GM12878 (cell line): ENCODE measurements around the gene PARP1. TPM values are rescaled to one million over a fixed set of nuclear protein-coding genes. Genes with fewer than 3 reads are reported as not detected.
A peak's percentile ranks its signal among the peaks of the same experiment; 100 is the strongest.

Source experiments
- BACH1 ChIP-seq: fragments of 450-650 bp; IDR thresholded peaks from 2 replicates; pipeline ENCODE4 v1.6.1; 2017; ENCODE audit warnings: mild to moderate bottlenecking, borderline replicate concordance
- BMI1 ChIP-seq: fragments of 450-650 bp; IDR thresholded peaks from 2 replicates; pipeline ENCODE4 v1.6.1; 2016; ENCODE audit warnings: mild to moderate bottlenecking, moderate library complexity, borderline replicate concordance
- FOXK2 ChIP-seq: fragments of 450-650 bp; IDR thresholded peaks from 2 replicates; pipeline ENCODE4 v1.6.1; 2017; ENCODE audit warnings: mild to moderate bottlenecking, moderate library complexity
- IKZF2 ChIP-seq, 2 experiments: fragments of 450-650 bp; IDR thresholded peaks; 2 replicates each; pipeline ENCODE4 v1.6.1; 2017; ENCODE audit warnings: mild to moderate bottlenecking in 2 of 2, moderate library complexity in 2 of 2
- LARP7 ChIP-seq: fragments of 450-650 bp; IDR thresholded peaks from 2 replicates; pipeline ENCODE4 v1.6.1; 2017; ENCODE audit warnings: mild to moderate bottlenecking
- MTA2 ChIP-seq: fragments of 450-650 bp; IDR thresholded peaks from 2 replicates; pipeline ENCODE4 v1.6.1; 2016; ENCODE audit warnings: low read depth, mild to moderate bottlenecking, moderate library complexity
- RB1 ChIP-seq: fragments of 450-650 bp; formaldehyde crosslinking; IDR thresholded peaks from 2 replicates; pipeline ENCODE4 v1.6.1; 2017; ENCODE audit warnings: mild to moderate bottlenecking, borderline replicate concordance
- RBBP5 ChIP-seq: fragments of 200-600 bp; sonication (generic); conservative IDR thresholded peaks from 2 replicates; pipeline ENCODE4 v1.6.1; 2016
- RCOR1 ChIP-seq: conservative IDR thresholded peaks from 2 replicates; pipeline ENCODE4 v1.6.1; 2012; ENCODE audit warnings: low read depth, low read length, improper control_type of control experiment
- RFX5 ChIP-seq: IDR thresholded peaks from 2 replicates; pipeline ENCODE4 v1.6.1; 2011; ENCODE audit warnings: low read depth, low read length, improper control_type of control experiment
- SUZ12 ChIP-seq: fragments of 200-600 bp; sonication (generic); IDR thresholded peaks from one replicate; pipeline ENCODE4 v1.6.1; 2018; ENCODE audit warnings: antibody characterized with exemption, mild to moderate bottlenecking; ENCODE audit not compliant: unreplicated experiment
- TCF7 ChIP-seq: IDR thresholded peaks from 2 replicates; pipeline ENCODE4 v1.6.1; 2014; ENCODE audit warnings: antibody characterized with exemption, borderline replicate concordance
- ZNF217 ChIP-seq: fragments of 450-650 bp; IDR thresholded peaks from 2 replicates; pipeline ENCODE4 v1.6.1; 2017; ENCODE audit warnings: antibody characterized with exemption, mild to moderate bottlenecking
- polyA plus RNA-seq, 11 experiments: library from polyadenylated mRNA; depleted of rRNA in 4 of 11; unstranded in 6 of 11; stranded (reverse) in 5 of 11; fragments of >200 nt; fragmentation: Nextera tagmentation in 4 of 11; fragmentation: Illumina TruSeq in 1 of 11; extraction: Ambion mirVana in 4 of 11; extraction: Trizol in 1 of 11; gene quantifications; 1 replicate in 1 of 11; 2 replicates in 10 of 11; pipeline versions ENCODE4 v1.2.1 to v1.2.3, GENCODE V29; 2011 to 2016; ENCODE audit warnings: inconsistent platforms in 2 of 11, missing spikeins in 2 of 11, low read depth in 1 of 11
- total RNA-seq, 4 experiments: library from RNA; depleted of rRNA in 3 of 4; stranded (reverse); fragments of >200 nt in 3 of 4; fragmentation: Illumina TruSeq in 1 of 4; extraction: Trizol in 1 of 4; gene quantifications; 2 replicates each; pipeline versions ENCODE4 v1.2.1 to v1.2.3, GENCODE V29; 2013 to 2021
- TF ChIP-seq, protein P1 (sequence below): IDR thresholded peaks from 2 replicates; pipeline ENCODE4 v1.6.1; 2012; ENCODE audit warnings: low read depth, low read length, improper control_type of control experiment
- TF ChIP-seq, protein P2 (sequence below): fragments of 450-650 bp; IDR thresholded peaks from 2 replicates; pipeline ENCODE4 v1.6.1; 2018; ENCODE audit warnings: borderline replicate concordance, mild to moderate bottlenecking; ENCODE audit not compliant: partially characterized antibody
- TF ChIP-seq, protein P3 (sequence below): fragments of 450-650 bp; IDR thresholded peaks from 2 replicates; pipeline ENCODE4 v1.6.1; 2017; ENCODE audit warnings: antibody characterized with exemption, mild to moderate bottlenecking, moderate library complexity
- TF ChIP-seq, protein P4 (sequence below): IDR thresholded peaks from 2 replicates; pipeline ENCODE4 v1.6.1; 2011; ENCODE audit warnings: mild to moderate bottlenecking, low read depth, low read length, moderate library complexity; ENCODE audit not compliant: insufficient replicate concordance
- TF ChIP-seq, protein P5 (sequence below), 3 experiments: IDR thresholded peaks in 2 of 3; conservative IDR thresholded peaks in 1 of 3; 2 replicates each; pipeline ENCODE4 v1.5.1; 2011; ENCODE audit warnings: low read depth in 3 of 3, low read length in 3 of 3, mild to moderate bottlenecking in 3 of 3, control low read depth in 2 of 3, moderate library complexity in 2 of 3, inconsistent platforms in 1 of 3, mixed read lengths in 1 of 3; ENCODE audit not compliant: control insufficient read depth in 2 of 3, insufficient read depth in 1 of 3; ENCODE audit errors: extremely low read depth in 1 of 3
- TF ChIP-seq, protein P6 (sequence below): IDR thresholded peaks from 2 replicates; pipeline ENCODE4 v1.6.1; 2011; ENCODE audit warnings: borderline replicate concordance, low read depth, mild to moderate bottlenecking, moderate library complexity, mixed read lengths, low read length; ENCODE audit not compliant: insufficient read depth; ENCODE audit errors: extremely low read length

The PARP1 gene
- total and polyA plus RNA-seq, 10 of the 15 experiments (the other 5 are each of a cell fraction or from before 2014, with no cell fraction given), result 113 to 287 (median 265) TPM

DNA sequence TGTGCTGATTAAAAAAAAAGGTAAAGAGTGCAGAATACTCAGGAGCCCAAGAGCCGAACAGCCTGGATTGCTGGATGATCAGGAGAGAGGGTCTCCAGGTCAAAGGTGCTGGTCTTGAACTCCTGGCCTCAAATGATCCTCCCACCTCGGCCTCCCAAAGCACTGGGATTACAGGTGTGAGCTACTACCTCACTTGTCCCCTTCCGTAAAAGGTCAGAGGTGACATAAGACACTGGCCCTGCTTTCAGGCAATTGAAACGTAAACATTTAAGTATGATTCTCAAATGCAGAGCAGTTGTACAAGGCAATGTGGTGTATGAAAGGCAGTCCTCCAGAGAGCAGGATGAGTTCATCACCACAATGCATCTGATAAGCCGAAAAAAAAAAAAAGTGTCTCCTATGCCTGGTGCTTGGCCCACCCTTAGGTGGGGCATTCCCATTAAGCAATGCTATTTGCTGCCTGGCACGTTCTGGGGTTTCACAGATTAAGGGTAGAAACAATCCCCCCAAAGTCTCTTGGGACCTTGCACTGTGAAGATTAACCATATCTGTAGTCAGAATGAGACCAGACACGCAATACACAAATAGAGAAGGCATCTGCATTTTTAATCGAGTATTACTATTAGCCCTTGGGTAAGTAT is 47.7 kb downstream of the PARP1 start (continued):
- TF ChIP-seq, protein P1, sequence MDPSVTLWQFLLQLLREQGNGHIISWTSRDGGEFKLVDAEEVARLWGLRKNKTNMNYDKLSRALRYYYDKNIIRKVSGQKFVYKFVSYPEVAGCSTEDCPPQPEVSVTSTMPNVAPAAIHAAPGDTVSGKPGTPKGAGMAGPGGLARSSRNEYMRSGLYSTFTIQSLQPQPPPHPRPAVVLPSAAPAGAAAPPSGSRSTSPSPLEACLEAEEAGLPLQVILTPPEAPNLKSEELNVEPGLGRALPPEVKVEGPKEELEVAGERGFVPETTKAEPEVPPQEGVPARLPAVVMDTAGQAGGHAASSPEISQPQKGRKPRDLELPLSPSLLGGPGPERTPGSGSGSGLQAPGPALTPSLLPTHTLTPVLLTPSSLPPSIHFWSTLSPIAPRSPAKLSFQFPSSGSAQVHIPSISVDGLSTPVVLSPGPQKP, result no peak
- 0 out of 2 replicates have a peak, but pooled peaks have one; percentile 48 for TF ChIP-seq RCOR1
- TF ChIP-seq ZNF217, result peak; percentile 76
- TF ChIP-seq LARP7, result no peak
- no peak for TF ChIP-seq RFX5
- peak; percentile 53; the same call in 1 of the 2 replicates for TF ChIP-seq BMI1
- TF ChIP-seq FOXK2, result no peak
- no peak for TF ChIP-seq SUZ12
- peak; percentile 85; the same call in 1 of the 2 replicates for TF ChIP-seq BACH1
- no peak for TF ChIP-seq RBBP5
- TF ChIP-seq MTA2, result peak; percentile 96
- TF ChIP-seq, protein P2, sequence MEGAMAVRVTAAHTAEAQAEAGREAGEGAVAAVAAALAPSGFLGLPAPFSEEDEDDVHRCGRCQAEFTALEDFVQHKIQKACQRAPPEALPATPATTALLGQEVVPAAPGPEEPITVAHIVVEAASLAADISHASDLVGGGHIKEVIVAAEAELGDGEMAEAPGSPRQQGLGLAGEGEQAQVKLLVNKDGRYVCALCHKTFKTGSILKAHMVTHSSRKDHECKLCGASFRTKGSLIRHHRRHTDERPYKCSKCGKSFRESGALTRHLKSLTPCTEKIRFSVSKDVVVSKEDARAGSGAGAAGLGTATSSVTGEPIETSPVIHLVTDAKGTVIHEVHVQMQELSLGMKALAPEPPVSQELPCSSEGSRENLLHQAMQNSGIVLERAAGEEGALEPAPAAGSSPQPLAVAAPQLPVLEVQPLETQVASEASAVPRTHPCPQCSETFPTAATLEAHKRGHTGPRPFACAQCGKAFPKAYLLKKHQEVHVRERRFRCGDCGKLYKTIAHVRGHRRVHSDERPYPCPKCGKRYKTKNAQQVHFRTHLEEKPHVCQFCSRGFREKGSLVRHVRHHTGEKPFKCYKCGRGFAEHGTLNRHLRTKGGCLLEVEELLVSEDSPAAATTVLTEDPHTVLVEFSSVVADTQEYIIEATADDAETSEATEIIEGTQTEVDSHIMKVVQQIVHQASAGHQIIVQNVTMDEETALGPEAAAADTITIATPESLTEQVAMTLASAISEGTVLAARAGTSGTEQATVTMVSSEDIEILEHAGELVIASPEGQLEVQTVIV, result no peak
- TF ChIP-seq RB1, result no peak; the same call in 1 of the 2 replicates
- TF ChIP-seq, protein P3, sequence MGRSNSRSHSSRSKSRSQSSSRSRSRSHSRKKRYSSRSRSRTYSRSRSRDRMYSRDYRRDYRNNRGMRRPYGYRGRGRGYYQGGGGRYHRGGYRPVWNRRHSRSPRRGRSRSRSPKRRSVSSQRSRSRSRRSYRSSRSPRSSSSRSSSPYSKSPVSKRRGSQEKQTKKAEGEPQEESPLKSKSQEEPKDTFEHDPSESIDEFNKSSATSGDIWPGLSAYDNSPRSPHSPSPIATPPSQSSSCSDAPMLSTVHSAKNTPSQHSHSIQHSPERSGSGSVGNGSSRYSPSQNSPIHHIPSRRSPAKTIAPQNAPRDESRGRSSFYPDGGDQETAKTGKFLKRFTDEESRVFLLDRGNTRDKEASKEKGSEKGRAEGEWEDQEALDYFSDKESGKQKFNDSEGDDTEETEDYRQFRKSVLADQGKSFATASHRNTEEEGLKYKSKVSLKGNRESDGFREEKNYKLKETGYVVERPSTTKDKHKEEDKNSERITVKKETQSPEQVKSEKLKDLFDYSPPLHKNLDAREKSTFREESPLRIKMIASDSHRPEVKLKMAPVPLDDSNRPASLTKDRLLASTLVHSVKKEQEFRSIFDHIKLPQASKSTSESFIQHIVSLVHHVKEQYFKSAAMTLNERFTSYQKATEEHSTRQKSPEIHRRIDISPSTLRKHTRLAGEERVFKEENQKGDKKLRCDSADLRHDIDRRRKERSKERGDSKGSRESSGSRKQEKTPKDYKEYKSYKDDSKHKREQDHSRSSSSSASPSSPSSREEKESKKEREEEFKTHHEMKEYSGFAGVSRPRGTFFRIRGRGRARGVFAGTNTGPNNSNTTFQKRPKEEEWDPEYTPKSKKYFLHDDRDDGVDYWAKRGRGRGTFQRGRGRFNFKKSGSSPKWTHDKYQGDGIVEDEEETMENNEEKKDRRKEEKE, result no peak
- TF ChIP-seq IKZF2 (IDR thresholded peaks at IDR 0.05), result peak; percentile 88 to 90
- TF ChIP-seq, protein P4, sequence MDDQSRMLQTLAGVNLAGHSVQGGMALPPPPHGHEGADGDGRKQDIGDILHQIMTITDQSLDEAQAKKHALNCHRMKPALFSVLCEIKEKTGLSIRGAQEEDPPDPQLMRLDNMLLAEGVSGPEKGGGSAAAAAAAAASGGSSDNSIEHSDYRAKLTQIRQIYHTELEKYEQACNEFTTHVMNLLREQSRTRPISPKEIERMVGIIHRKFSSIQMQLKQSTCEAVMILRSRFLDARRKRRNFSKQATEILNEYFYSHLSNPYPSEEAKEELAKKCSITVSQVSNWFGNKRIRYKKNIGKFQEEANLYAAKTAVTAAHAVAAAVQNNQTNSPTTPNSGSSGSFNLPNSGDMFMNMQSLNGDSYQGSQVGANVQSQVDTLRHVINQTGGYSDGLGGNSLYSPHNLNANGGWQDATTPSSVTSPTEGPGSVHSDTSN, result no peak
- TF ChIP-seq, protein P5, sequence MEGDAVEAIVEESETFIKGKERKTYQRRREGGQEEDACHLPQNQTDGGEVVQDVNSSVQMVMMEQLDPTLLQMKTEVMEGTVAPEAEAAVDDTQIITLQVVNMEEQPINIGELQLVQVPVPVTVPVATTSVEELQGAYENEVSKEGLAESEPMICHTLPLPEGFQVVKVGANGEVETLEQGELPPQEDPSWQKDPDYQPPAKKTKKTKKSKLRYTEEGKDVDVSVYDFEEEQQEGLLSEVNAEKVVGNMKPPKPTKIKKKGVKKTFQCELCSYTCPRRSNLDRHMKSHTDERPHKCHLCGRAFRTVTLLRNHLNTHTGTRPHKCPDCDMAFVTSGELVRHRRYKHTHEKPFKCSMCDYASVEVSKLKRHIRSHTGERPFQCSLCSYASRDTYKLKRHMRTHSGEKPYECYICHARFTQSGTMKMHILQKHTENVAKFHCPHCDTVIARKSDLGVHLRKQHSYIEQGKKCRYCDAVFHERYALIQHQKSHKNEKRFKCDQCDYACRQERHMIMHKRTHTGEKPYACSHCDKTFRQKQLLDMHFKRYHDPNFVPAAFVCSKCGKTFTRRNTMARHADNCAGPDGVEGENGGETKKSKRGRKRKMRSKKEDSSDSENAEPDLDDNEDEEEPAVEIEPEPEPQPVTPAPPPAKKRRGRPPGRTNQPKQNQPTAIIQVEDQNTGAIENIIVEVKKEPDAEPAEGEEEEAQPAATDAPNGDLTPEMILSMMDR (IDR thresholded peaks at IDR 0.05 in 2 of 3, conservative IDR thresholded peaks at IDR 0.05 in 1 of 3; ENCODE audit: control insufficient read depth in 2 of 3, extremely low read depth in 1 of 3, insufficient read depth in 1 of 3, low read depth in 3 of 3, low read length in 3 of 3), result no peak
- TF ChIP-seq, protein P6, sequence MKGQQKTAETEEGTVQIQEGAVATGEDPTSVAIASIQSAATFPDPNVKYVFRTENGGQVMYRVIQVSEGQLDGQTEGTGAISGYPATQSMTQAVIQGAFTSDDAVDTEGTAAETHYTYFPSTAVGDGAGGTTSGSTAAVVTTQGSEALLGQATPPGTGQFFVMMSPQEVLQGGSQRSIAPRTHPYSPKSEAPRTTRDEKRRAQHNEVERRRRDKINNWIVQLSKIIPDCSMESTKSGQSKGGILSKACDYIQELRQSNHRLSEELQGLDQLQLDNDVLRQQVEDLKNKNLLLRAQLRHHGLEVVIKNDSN, result no peak
- peak; percentile 65; the same call in 1 of the 2 replicates for TF ChIP-seq TCF7
